Suprapubic skin (tissue), 4 donors: ENCODE results near the gene PPP3CB. TPM values are rescaled to one million over a fixed set of nuclear protein-coding genes. Genes with fewer than 3 reads are reported as not detected.

Experiments
- DNase-seq, 2 donors: peaks; one replicate each; pipeline ENCODE4 v3.0.0-alpha.2; 2019; ENCODE audit warnings: low spot score in 2 of 2
- H3K27ac ChIP-seq: fragments of 200-600 bp; sonication (generic); one replicate; pipeline ENCODE4 v1.5.1; 2019
- H3K27me3 ChIP-seq: fragments of 200-600 bp; sonication (generic); one replicate; pipeline ENCODE4 v1.5.1; 2019
- H3K36me3 ChIP-seq: fragments of 200-600 bp; sonication (generic); one replicate; pipeline ENCODE4 v1.5.1; 2019
- H3K4me1 ChIP-seq: fragments of 200-600 bp; sonication (generic); one replicate; pipeline ENCODE4 v1.5.1; 2019
- H3K4me3 ChIP-seq: fragments of 200-600 bp; sonication (generic); one replicate; pipeline ENCODE4 v1.5.1; 2019; ENCODE audit warnings: mild to moderate bottlenecking
- H3K9me3 ChIP-seq: fragments of 200-600 bp; sonication (generic); one replicate; pipeline ENCODE4 v1.5.1; 2019
- EP300 ChIP-seq: sonication (generic); formaldehyde crosslinking; IDR thresholded peaks from one replicate; pipeline ENCODE4 v1.6.1; 2017; ENCODE audit warnings: antibody characterized with exemption
- POLR2A ChIP-seq, 2 donors: fragments of 450-650 bp; IDR thresholded peaks; one replicate each; pipeline ENCODE4 v1.6.1; 2017; ENCODE audit warnings: antibody characterized with exemption in 2 of 2, mild to moderate bottlenecking in 2 of 2, moderate library complexity in 2 of 2
- POLR2AphosphoS5 ChIP-seq, 3 donors: sonication (generic); formaldehyde crosslinking; IDR thresholded peaks; one replicate each; pipeline ENCODE4 v1.6.1; 2017; ENCODE audit warnings: antibody characterized with exemption in 3 of 3
- WGBS: methylation state at CpG from one replicate; pipeline ENCODE4 v1.1.5; 2018; 5-methylcytosine and 5-hydroxymethylcytosine counted together
- total RNA-seq, 4 donors: library from RNA; depleted of rRNA; stranded (reverse); fragments of >200 nt; gene quantifications; one replicate each; pipeline ENCODE4 v1.1.0, GENCODE V29; 2016
- TF ChIP-seq, protein P1 (sequence below), 2 donors: fragments of 200-600 bp in 1 of 2; fragments of 450-650 bp in 1 of 2; sonication (generic) in 1 of 2; IDR thresholded peaks; one replicate each; pipeline ENCODE4 v1.5.1; 2016 to 2019; ENCODE audit warnings: antibody characterized with exemption in 2 of 2, mild to moderate bottlenecking in 1 of 2, moderate library complexity in 1 of 2

The PPP3CB gene
- total RNA-seq, 4 donors from 2014 or later, result 24.9 to 45.4 (median 30.5) TPM

DNA sequence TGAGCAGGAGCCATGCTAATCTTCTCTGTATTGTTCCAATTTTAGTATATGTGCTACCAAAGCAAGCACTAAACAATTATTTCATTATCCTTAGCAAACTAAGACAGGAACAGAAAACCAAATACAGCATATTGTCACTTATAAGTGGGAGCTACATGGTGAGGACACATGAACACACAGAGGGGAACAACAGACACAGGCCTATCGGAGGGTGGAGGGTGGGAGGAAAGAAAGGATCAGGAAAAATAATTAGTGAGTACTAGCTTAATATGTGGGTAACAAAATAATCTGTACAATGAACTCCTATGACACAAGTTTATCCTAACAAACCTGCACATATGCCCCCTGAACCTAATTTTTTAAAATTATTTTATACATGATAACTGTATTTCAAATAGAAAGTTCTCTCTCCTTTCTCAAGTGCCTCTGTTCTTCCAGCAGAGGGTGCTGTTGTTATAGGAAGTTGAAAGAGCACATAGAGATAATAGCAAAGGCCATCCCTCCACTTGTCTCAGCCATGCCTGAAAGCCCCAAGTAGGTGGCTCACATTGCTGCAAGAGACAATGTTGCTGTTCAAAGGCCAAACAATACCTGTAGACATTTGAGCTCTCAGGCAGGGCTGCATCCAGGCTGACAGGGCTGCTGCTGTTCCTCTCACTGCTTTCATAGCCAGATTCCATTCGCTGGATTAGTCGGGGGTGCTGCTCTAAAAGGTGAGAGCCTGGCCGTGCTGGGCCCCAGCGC lies 33.4 kb upstream of the PPP3CB start:
- Histone ChIP-seq H3K27me3 (no peaks in the 10 kb centered on the region), H3K4me1 (no peaks in the 10 kb centered on the region), H3K36me3 (peaks cover 35% of the 10 kb centered on the region), H3K4me3 (no peak overlapping the region), H3K27ac (no peak overlapping the region), H3K9me3 (no peaks in the 10 kb centered on the region)
- TF ChIP-seq POLR2AphosphoS5 (IDR thresholded peaks at IDR 0.05), result no peak
- TF ChIP-seq, protein P1, sequence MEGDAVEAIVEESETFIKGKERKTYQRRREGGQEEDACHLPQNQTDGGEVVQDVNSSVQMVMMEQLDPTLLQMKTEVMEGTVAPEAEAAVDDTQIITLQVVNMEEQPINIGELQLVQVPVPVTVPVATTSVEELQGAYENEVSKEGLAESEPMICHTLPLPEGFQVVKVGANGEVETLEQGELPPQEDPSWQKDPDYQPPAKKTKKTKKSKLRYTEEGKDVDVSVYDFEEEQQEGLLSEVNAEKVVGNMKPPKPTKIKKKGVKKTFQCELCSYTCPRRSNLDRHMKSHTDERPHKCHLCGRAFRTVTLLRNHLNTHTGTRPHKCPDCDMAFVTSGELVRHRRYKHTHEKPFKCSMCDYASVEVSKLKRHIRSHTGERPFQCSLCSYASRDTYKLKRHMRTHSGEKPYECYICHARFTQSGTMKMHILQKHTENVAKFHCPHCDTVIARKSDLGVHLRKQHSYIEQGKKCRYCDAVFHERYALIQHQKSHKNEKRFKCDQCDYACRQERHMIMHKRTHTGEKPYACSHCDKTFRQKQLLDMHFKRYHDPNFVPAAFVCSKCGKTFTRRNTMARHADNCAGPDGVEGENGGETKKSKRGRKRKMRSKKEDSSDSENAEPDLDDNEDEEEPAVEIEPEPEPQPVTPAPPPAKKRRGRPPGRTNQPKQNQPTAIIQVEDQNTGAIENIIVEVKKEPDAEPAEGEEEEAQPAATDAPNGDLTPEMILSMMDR (IDR thresholded peaks at IDR 0.05), result peak; percentile 79 to 85
- WGBS, result 91% methylated on average over 5 of the region's 5 CpGs
- no peak for DNase-seq

DNA sequence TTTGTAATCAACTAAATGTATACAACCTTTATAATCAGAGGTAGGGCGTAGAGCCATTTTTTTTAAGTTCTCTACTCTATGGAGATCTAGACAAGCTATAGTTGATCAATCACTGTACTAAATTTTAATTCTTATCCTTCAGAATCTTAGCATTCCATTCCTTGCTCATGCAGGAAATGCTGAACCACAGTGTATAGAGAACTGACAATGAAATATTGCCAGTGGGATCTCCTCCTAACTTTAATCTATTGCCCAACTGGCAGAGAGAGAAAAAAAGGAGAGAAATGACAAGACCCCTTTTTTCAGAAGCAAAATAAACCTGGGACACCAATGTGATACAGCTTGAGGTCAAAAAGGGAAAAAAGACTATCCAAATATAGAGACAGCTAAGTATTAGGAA lies 26.4 kb upstream of the PPP3CB start:
- no peaks in the 10 kb centered on the region for H3K9me3 ChIP-seq
- no peaks in the 10 kb centered on the region for H3K4me1 ChIP-seq
- WGBS, result 94% methylated on average over 1 of the region's 1 CpG
- H3K4me3 ChIP-seq, result no peak overlapping the region
- no peak for DNase-seq
- peaks cover 73% of the 10 kb centered on the region for H3K36me3 ChIP-seq
- no peaks in the 10 kb centered on the region for H3K27me3 ChIP-seq
- TF ChIP-seq, protein P1 (IDR thresholded peaks at IDR 0.05), result no peak
- TF ChIP-seq EP300 (no peak), POLR2AphosphoS5 (IDR thresholded peaks at IDR 0.05) (no peak), POLR2A (IDR thresholded peaks at IDR 0.05) (no peak)
- H3K27ac ChIP-seq, result no peak overlapping the region

DNA sequence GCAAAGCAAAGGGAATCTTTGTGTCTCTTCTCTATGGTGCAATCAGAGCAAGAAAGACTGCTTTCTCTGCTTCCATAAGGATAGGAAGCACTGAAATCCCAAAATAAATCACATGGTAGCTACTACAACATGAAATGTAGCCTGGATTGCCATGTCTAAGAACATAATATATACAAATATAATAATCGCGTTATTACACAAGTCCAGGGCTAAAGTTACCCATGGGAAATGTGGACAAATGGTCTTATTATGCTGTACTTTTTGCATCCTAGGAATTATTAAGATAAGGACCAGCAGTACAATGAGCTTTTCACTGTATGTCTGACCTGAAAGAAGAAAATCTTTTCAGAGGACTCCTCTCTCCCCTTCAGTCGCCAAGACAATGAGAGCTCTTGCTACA lies 23.5 kb upstream of the PPP3CB start:
- 95% methylated on average over 3 of the region's 3 CpGs for WGBS

DNA sequence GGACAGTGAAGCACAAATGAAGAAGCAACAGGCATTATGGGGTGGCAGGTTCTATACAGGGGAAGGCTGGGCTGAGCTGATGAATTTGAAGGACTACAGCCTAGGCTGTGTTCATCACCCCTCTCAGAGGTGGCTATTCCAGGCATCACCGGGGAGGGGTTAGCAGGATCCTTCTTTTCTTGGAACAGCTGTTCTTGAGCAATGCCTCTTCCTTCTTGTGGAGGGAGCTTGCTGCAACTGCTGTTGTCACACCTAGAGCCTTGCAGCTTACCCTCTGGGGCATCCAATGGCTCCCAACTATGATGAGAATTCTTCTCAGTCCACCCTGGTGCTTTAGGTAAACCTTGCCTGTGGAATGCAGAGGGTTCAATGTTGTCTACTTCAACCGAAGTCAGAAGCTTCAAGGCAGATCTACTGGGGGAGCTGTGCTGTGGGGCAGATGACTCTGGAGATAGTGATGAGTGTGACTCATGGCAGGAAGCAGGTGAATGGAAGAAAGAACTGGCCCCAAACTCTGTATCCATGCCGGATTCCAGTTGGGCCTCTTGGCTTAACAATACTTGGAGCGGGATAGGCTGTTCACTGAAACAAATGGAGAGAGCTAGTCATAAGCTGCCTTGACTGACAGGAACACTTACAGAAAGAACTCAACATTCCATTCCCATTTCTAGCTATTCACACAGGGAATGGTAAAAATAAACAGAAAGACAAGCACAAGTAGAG lies 21.5 kb upstream of the PPP3CB start:
- DNase-seq, result no peak
- Histone ChIP-seq H3K27ac (no peak overlapping the region), H3K4me1 (no peaks in the 10 kb centered on the region), H3K9me3 (no peaks in the 10 kb centered on the region), H3K4me3 (no peak overlapping the region), H3K36me3 (peaks cover 70% of the 10 kb centered on the region), H3K27me3 (no peaks in the 10 kb centered on the region)
- TF ChIP-seq POLR2A (IDR thresholded peaks at IDR 0.05), result no peak
- TF ChIP-seq EP300, result no peak
- WGBS, result 88% methylated on average over 4 of the region's 4 CpGs

More for the DNA sequence above, 23.5 kb upstream of the PPP3CB start:
- H3K4me1 ChIP-seq, result no peaks in the 10 kb centered on the region
- H3K36me3 ChIP-seq, result peaks cover 73% of the 10 kb centered on the region
- H3K27ac ChIP-seq, result no peak overlapping the region
- TF ChIP-seq, protein P1 (IDR thresholded peaks at IDR 0.05), result no peak
- TF ChIP-seq POLR2A (IDR thresholded peaks at IDR 0.05) (no peak), POLR2AphosphoS5 (IDR thresholded peaks at IDR 0.05) (no peak), EP300 (no peak)
- no peak for DNase-seq
- H3K9me3 ChIP-seq, result no peaks in the 10 kb centered on the region
- H3K4me3 ChIP-seq, result no peak overlapping the region
- H3K27me3 ChIP-seq, result no peaks in the 10 kb centered on the region

DNA sequence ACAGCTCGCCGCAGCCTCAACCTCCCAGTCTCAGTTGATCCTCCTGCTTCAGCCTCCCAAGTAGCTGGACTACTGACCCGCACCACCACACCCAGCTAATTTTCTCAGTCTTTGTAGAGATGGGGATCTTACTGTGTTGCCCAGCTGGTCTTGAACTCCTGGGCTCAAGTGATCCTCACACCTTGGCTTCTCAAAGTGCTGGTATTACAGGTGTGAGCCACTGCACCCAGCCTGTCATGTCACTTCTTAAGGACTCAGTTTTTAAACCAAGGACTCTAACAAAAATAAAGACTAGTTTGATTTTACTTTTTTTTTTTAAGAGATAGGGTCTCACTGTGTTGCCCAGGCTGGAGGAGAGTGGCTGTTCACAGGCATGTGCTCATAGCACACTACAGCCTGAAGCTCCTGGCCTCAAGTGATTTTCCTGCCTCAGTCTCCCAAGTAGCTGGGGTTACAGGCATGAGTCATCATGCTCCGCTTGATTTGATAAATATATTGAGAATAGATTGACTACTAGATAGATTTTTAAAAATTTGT lies 16.5 kb upstream of the PPP3CB start:
- Histone ChIP-seq H3K4me3 (no peak overlapping the region), H3K9me3 (no peaks in the 10 kb centered on the region), H3K27me3 (no peaks in the 10 kb centered on the region), H3K36me3 (peaks cover 30% of the 10 kb centered on the region), H3K27ac (no peak overlapping the region), H3K4me1 (no peaks in the 10 kb centered on the region)
- TF ChIP-seq EP300, result no peak
- no peak for TF ChIP-seq POLR2A (IDR thresholded peaks at IDR 0.05)
- TF ChIP-seq, protein P1 (IDR thresholded peaks at IDR 0.05), result no peak
- TF ChIP-seq POLR2AphosphoS5 (IDR thresholded peaks at IDR 0.05), result no peak
- no peak for DNase-seq
- 97% methylated on average over 4 of the region's 4 CpGs for WGBS
